ENCODE measurements around the gene FZD7. TPM values are rescaled to one million over a fixed set of nuclear protein-coding genes. Genes with fewer than 3 reads are reported as not detected.

Gene FZD7
- total RNA-seq (21.4 and 21.8 TPM in 2 replicates), polyA plus RNA-seq (9.4 and 13.4 TPM in 2 replicates)

DNA sequence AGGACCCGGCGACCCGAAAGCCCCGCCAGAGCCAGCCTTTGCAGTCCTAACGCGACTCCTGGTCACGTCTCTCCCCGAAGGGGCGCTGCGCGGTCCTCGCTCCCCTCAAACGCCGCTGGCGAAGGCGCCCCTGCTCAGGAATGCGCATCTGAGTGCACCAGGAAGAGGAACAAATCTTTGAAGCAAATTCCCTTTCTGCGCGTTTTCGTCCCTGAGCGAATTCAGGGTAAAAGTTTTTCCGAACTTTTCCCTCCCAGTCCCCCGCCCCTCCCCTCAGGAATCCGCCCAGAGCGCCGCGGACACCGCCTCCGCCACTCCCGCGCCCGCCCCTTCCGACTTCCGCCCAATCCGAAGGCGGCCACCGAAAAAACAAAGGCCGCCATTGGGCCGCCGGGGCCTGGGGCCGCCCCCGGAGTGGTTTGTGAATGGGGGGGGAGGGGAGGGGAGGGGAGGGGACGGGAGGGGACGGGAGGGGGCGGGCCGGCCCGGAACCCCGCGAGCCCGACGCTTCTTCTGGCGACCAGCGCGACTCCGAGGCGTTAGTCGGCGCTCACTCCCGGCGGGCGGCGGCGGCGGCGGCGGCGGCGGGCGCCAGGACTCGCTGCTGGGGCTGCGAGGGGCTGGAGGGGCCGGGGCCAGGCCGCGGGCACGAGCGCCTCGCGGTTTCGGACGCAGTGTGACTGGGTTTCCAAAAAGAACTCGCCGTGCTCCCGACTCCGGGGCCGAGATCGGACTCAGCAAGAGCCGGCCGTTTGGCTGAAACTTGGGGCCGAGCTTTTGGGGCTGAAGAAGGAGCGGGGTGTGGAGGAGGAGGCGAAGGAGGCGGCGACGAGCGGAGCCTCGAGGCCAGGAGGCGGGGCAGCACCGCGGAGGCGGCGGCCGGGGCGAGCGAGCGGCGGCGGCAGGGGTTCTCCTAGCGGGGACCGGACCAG is at the start of gene FZD7:
FZD7 (plus strand) TSS at position 539 of the 932 bp plus-strand sequence. CDS start 793 bp downstream, outside the sequence.
- H3K9me3 ChIP-seq (ENCODE audit: low read depth), result no peaks in the 10 kb centered on the region
- peaks cover 18% of the 10 kb centered on the region for H3K4me1 ChIP-seq (ENCODE audit: low read depth)
- H3K36me3 ChIP-seq, result no peaks in the 10 kb centered on the region
- peaks cover 35% of the 10 kb centered on the region for H3K27me3 ChIP-seq
- DNase-seq (ENCODE audit: low read depth in 1 of 2, low spot score in 1 of 2), result peak; percentile 95
- peak within 1 kb of the TSS; percentile 94 for H3K27ac ChIP-seq
- TF ChIP-seq, protein P1, sequence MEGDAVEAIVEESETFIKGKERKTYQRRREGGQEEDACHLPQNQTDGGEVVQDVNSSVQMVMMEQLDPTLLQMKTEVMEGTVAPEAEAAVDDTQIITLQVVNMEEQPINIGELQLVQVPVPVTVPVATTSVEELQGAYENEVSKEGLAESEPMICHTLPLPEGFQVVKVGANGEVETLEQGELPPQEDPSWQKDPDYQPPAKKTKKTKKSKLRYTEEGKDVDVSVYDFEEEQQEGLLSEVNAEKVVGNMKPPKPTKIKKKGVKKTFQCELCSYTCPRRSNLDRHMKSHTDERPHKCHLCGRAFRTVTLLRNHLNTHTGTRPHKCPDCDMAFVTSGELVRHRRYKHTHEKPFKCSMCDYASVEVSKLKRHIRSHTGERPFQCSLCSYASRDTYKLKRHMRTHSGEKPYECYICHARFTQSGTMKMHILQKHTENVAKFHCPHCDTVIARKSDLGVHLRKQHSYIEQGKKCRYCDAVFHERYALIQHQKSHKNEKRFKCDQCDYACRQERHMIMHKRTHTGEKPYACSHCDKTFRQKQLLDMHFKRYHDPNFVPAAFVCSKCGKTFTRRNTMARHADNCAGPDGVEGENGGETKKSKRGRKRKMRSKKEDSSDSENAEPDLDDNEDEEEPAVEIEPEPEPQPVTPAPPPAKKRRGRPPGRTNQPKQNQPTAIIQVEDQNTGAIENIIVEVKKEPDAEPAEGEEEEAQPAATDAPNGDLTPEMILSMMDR (IDR thresholded peaks at IDR 0.05; ENCODE audit: low read depth, low read length), result peak; percentile 30
- peak within 1 kb of the TSS; percentile 86 for H3K4me3 ChIP-seq

DNA sequence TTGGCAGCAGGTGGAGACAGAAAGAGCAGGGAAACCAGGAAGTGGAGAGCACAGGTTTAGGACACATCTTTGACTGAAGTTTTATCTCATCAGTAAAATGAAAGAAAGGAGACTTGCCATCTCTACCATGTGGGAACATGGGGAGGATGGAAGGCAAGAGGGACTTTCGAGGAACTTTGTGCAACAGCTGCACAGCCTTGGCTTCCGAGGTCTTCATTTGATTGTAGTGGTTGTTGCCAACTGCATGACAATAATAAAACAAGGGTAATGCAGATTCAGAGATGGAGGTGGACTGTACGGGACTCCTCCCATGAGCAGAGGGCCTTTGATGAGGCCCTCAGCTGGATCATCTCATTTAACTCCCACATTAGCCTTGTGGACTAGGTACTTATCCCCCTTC is 49.3 kb upstream of the FZD7 start:
- H3K9me3 ChIP-seq (ENCODE audit: low read depth), result no peaks in the 10 kb centered on the region
- no peak overlapping the region for H3K4me3 ChIP-seq
- H3K27ac ChIP-seq, result no peak overlapping the region

DNA sequence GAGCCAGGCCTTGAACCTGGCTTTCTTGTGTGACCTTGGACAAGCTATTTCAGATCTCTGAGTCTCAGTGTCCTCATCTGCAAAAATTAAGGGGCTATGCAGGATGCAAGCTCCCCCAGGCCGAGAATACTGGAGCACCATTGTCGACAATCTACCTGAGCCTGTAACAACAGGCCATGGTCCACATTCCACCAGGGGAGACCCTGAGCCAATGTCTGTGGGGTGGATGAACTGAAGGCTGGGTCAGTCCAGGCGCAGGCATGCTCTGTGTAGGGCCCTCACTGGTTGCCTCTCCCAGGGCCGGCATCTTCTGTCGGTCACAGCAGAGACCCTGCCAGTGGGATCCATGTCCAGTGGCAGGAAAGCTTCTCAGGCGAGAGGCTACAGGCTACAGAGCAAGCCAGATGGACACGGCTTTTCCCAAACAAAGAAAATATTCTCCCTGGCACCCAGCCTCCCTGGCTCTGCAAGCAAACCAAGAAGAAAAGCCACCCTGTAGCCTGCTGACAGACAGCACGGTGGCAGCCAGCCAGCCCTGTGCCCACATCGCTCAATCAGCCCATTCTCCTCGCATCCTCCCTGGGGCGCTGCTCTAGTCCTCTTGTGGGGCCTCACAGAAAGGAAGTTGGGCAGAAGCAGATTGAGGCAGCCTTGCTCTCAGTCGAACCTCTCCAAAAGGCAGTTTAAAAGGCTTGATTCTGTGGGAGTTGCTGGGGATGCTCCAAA is 48.7 kb upstream of the FZD7 start:
- no peaks in the 10 kb centered on the region for H3K36me3 ChIP-seq
- no peaks in the 10 kb centered on the region for H3K4me1 ChIP-seq (ENCODE audit: low read depth)
- no peak overlapping the region for H3K4me3 ChIP-seq
- no peaks in the 10 kb centered on the region for H3K9me3 ChIP-seq (ENCODE audit: low read depth)
- TF ChIP-seq, protein P1 (IDR thresholded peaks at IDR 0.05; ENCODE audit: low read depth, low read length), result no peak
- H3K27me3 ChIP-seq, result peaks cover 33% of the 10 kb centered on the region
- no peak overlapping the region for H3K27ac ChIP-seq
- DNase-seq (ENCODE audit: low read depth in 1 of 2, low spot score in 1 of 2), result no peak

More for the DNA sequence above, 49.3 kb upstream of the FZD7 start:
- H3K4me1 ChIP-seq (ENCODE audit: low read depth), result no peaks in the 10 kb centered on the region
- TF ChIP-seq, protein P1 (IDR thresholded peaks at IDR 0.05; ENCODE audit: low read depth, low read length), result no peak
- no peaks in the 10 kb centered on the region for H3K36me3 ChIP-seq
- H3K27me3 ChIP-seq, result peaks cover 35% of the 10 kb centered on the region
- no peak for DNase-seq (ENCODE audit: low read depth in 1 of 2, low spot score in 1 of 2)

DNA sequence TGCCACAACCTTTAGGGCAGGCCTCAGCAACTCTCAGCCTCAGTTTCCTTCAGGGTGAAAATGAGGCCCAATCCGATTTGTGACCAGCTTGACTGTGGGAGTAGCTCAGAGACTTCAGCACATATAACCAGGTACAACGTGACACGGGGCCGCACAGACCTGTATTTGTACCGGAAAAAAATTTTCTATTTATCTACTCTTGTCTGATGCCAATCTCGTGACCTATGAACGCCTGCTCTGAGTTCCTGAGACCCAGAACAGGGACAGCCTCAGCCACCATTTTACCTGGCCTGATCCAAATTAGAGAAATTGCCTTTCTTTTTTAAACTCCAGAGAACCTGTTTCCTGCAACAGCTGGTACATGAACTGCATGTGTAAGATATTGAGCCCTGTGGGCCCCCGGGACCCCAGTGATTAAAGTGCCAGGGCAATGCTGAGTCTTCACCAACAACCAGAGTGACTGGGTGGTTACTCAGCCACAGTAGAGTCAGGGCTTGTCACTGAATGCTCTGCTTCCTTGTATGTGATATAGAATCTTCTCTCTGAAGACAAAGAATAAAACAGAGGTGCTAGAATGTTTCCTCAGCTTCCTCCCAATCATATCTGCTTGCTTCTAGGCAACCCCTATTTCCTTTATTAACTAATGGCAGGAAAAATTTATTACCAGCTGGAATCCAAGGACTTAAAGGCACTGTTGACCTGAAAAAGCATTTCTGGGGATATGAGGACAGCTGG is 47.8 kb upstream of the FZD7 start:
- Histone ChIP-seq H3K27me3 (peaks cover 26% of the 10 kb centered on the region), H3K4me3 (no peak overlapping the region), H3K4me1 (ENCODE audit: low read depth) (no peaks in the 10 kb centered on the region), H3K36me3 (no peaks in the 10 kb centered on the region), H3K9me3 (ENCODE audit: low read depth) (no peaks in the 10 kb centered on the region), H3K27ac (no peak overlapping the region)
- no peak for DNase-seq (ENCODE audit: low read depth in 1 of 2, low spot score in 1 of 2)
- TF ChIP-seq, protein P1 (IDR thresholded peaks at IDR 0.05; ENCODE audit: low read depth, low read length), result no peak

DNA sequence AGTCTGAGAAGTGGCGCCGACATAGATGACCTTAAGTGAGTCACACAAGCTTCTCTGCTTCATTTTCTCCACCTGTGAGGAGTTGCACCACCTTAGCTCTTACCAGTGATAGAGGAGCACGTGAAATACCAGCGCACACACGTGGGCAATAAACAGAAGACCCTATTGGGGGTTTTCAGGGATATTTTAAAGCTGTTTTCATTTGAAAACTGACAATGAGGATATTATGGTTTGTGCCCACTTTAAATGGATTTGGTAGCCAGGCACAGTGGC is 47.3 kb upstream of the FZD7 start:
- H3K27ac ChIP-seq, result no peak overlapping the region
- TF ChIP-seq, protein P1 (IDR thresholded peaks at IDR 0.05; ENCODE audit: low read depth, low read length), result no peak
- H3K9me3 ChIP-seq (ENCODE audit: low read depth), result no peaks in the 10 kb centered on the region
- DNase-seq (ENCODE audit: low read depth in 1 of 2, low spot score in 1 of 2), result no peak
- H3K4me3 ChIP-seq, result no peak overlapping the region
- H3K36me3 ChIP-seq, result no peaks in the 10 kb centered on the region
- no peaks in the 10 kb centered on the region for H3K4me1 ChIP-seq (ENCODE audit: low read depth)
- H3K27me3 ChIP-seq, result peaks cover 21% of the 10 kb centered on the region
